Glomerular visceral epithelial cell (primary cell): ENCODE results near the gene KDM4F.

Source experiments
- DNase-seq: peaks from one replicate; pipeline ENCODE4 v3.0.0-alpha.2; 2016; ENCODE audit errors: extremely low spot score

The KDM4F gene

DNA sequence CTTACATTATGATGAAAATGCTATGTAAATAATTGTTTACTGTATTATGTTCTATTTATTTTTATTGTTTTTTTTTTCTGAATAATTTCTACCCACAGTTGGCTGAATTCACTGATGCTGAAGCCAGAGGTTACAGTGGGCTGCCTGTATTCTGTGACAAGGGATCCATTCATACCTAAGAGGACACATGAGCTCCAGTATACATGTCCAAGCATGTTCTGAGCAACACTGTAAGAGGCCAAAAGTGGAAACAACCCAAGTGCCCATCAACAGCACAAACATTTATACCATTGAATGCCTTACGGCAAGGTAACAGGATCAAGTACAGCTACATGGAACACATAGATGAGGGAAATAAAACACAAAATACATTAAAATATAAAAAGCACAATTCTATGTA is 16.1 kb downstream of the KDM4F start:
- DNase-seq, result no peak

DNA sequence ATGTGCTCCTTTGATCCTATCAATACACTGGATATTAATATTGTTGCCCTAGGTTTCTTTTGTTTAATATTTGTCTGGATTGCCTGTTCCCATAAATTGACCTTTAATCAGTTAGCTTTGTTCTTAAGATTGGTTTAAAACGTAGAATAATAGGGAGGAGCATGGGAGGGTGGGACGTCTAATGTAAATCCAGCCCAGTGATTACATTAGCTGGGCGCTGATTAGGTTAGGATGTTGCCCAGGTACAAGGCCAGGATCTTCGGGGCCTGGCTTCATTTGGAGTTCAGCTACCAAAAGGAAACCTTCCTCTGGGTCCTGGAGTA is 17.5 kb downstream of the KDM4F start, which contains the start of gene SRSF8:
Gene SRSF8 (plus strand): TSS at position 204 of the 323 bp plus-strand sequence. CDS start 308 bp downstream, outside the sequence.
- DNase-seq, result no peak

DNA sequence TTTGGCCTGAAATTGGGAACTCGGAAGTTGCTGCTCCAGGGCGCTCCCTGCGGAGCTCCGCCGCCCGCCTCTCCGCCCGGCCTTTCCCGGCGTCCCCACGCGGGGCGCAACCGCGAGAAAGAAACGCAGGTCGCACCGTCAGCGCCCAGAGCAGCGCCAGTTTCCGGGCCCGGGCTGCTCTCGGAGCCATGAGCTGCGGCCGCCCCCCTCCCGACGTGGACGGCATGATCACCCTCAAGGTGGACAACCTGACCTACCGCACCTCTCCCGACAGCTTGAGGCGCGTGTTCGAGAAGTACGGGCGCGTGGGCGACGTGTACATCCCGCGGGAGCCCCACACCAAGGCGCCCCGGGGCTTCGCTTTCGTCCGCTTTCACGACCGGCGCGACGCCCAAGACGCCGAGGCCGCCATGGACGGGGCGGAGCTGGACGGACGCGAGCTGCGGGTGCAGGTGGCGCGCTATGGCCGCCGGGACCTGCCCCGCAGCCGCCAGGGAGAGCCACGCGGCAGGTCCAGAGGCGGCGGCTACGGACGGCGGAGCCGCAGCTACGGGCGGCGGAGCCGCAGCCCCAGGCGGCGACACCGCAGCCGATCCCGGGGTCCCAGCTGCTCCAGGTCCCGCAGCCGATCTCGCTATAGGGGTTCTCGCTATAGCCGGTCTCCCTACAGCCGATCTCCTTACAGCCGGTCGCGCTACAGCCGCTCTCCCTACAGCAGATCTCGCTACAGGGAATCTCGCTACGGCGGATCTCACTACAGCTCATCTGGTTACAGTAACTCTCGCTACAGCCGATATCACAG is 18.0 kb downstream of the KDM4F start:
- DNase-seq, result peak; percentile 71

DNA sequence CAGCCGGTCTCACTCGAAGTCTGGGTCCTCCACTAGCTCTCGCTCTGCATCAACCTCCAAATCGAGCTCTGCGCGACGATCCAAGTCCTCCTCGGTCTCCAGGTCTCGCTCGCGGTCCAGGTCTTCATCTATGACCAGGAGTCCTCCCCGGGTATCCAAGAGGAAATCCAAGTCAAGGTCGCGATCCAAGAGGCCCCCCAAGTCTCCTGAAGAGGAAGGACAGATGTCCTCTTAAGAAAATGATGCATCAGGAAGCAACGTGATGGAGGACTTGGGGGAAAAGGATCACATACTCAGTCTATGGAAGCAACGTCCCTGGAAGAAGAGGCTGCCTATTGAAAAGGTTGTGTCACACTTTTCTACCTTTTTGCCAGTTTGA is 18.6 kb downstream of the KDM4F start:
- no peak for DNase-seq

DNA sequence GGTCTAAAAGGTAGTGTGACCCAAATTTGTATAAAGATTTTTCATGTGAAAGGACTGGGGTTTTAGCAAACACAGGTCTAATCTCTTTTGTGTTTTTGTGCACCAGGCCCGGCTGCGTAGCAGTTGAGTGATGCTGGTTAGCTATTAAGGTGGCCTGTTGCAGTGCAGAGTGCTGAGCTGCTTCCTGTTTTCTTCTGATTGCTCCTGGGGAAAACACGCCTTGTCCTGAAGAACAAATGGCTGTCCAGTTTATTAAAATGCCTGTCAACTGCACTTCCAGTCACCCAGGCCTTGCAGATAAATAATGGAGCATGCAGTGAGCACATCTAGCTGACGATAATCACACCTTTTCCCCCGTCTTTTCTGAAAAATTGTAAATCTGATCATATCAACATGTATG is 19.3 kb downstream of the KDM4F start:
- peak; percentile 89 for DNase-seq

DNA sequence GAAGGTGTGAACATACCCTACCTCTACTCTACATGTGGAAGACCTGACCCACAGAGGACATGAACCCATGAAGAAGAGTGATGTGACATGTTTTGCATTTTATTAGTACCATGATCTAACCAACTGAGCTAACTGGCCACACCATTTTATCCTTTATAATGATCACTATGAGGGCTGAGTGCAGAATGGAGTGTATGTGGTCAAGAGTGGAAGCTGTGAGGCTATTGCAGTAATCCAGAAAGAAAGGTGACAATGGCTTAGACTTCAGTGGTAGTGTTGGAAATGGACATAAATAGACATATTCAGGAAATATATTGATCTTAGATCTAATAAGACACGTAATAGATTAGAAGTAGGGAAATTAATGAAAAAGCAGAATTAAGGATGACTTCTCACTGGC is 21.2 kb downstream of the KDM4F start:
- DNase-seq, result no peak

DNA sequence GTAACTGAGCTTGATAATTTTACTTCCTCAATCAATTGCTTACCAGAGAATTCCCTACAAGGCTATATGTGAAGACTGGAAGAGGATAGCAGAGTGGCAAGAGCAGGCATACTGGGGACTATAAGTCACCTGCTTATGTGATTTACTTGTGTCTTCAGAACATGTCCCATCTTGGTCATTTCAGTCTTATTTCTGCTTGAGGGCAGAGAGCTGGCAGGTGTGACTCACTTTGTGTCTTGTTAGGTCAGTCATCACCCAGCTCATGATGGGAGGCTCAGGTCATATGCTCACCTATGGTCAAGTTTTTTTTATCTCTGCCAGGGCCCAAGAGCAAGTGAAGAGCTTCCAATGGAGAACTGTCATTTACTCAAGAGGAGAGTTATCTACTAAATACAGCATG is 23.7 kb downstream of the KDM4F start:
- no peak for DNase-seq

DNA sequence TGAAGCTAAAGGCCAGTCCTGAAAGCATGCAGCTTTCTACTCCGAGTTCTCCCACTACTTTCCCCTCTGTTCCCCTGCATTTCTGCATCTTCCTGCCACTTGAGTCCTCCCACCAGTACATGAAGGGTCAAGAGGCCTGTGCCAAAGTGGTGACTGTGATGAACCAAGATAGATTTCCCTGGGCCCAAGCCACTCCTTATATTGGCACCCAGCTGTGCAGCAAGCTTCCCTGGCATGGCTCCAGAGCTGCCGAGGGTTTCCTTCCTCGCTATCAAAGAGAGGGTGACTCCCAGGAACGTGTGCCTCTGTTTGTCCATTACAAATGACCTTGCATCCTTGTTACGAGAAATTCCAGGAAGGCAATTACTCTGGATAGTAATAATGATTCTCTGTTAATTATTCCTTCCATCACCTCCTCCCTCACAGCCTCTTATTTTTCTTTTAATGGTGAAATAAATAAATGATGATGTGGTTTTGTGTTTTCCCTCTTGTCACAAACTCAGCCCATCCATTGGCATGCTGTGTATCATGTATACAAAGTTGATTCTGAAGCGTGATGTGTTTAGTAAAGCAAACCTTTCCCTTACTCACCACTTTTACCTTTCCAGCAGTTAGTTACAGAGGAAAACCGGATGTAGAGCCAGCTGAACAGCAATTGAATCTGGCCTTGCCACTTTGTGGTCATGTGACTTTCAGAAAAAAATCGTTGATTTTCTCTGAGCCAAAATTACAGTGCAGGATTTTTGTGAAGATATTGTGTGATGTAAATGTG is 25.8 kb downstream of the KDM4F start:
- no peak for DNase-seq

DNA sequence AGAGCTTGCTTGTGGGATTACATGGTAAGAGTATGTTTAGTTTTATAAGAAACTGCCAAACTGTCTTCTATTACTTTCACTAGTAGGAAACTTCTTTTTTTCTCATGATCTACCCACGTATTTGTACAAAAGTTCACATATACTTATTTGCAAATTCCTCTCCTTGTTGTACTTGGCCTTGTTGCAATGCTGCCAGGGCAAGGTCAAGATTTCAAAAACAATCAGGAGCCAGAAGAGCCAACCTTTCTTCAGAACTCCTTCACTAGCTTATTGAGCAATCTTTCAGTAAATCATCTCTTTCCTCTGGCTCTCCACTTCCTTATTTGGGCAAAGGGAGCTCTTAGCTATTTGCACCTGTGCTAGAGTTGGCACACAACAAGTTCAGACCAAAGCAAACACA is 27.2 kb downstream of the KDM4F start:
- DNase-seq, result no peak

DNA sequence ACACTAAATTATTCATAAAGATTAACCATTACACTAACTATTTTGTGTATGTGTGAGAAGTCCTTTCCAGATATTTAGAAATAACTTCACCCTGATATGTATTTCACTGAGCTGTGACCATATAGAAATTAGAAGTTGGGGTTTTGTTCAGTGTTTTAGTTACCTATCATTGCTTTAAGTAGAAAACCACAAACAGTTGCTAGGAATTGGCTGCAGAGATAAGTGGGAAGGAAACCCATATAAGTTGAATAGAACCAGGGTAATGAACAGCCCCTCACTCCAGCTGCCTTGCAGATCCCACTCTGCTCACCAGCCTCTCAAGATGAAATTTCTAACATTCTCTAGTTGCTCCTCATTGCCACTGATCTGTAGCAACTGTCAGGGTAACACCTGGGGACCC is 27.8 kb downstream of the KDM4F start:
- DNase-seq, result no peak

DNA sequence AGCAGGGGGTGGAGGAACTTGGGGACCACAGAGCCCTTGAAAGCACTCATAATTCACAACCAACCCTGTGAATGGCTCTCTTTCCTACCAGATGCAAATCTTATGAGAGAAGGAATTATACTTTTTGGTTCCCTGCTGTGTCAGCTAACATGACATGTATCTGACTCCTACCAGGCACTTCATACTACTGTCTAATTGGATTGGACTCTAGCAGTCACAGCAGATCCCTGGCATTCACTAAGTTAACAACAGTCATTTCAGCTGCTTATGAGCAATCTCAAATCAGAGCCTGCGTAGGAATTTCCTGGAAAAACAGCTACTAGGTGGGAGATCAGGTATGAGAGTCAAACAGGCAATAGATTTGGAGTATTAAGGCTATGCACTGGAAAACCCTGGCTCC is 29.3 kb downstream of the KDM4F start:
- DNase-seq, result no peak

DNA sequence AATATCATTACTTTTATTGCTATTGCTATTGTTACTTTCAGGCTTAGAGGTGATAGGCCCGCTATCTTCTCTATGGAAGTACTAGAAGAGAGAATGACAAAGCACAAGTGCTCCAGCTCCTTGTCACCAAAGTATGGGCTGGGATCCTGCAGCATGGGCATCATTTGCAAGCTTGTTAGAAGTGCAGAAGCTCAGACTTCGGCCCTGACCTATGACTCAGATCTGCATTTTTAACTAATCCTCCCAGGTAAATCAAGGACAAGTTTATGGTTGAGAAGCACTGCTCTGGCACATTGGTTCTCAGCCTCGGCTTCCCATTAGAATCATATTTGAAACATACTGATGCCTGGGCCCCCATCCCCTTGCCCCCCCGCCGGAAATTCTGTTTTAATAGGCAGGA is 31.8 kb downstream of the KDM4F start:
- no peak for DNase-seq

DNA sequence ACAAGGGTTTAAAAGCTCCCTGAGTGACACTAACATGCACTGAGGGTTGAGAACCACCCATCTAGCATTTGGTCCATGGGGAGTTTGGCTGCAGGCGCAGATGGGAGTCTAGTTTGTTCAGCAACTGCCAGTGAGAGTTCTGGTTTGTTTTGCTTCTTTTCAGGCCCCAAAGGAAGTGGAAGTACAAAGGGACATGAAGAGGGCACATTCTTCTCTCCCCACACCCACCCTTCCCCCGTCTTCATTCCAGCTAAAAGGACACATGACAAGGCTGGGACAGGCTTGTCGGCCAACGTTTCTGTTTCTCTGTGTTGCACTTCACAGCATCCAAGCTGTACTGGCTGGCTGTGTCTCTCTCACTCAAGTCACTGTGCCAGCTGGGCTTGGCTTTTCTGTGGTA is 32.2 kb downstream of the KDM4F start:
- no peak for DNase-seq

DNA sequence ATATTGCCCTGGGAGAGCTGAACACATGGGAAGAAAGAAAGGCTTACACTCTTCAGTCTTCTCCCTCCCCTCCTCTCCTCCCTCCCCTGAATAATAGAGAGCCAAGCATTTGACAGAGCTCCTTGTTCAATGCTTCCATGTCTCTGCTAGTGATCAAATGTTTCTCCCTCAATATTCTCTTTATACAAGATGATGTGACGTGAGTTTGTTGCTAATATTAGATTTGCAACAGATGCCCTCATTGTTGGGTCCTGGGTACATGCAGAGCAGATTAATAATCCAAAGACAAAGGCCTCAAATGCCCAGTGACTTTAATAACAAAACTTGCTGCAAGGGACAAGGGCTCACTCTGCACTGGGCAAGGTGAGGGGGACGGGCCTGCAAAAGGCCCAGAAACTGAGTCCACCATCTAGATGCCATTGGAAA is 33.4 kb downstream of the KDM4F start:
- no peak for DNase-seq

DNA sequence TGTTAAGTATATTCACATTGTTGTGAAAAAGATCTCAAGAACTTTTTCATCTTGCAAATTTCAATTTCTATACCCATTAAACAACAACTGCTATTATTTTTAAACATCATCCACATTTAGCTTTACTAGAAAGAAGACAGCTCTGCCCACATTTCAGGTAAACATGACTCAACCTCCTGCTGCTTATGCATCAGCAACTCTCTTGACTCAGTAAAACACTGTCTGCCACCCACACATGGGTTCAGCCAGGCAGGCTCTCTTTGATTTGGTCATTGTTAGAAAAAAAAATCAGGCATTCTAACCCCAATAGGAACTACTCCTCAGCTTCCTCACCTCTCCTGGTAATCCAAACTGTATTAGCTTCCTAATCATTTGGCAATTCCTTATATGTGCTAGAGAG is 35.3 kb downstream of the KDM4F start:
- DNase-seq, result peak; percentile 26

DNA sequence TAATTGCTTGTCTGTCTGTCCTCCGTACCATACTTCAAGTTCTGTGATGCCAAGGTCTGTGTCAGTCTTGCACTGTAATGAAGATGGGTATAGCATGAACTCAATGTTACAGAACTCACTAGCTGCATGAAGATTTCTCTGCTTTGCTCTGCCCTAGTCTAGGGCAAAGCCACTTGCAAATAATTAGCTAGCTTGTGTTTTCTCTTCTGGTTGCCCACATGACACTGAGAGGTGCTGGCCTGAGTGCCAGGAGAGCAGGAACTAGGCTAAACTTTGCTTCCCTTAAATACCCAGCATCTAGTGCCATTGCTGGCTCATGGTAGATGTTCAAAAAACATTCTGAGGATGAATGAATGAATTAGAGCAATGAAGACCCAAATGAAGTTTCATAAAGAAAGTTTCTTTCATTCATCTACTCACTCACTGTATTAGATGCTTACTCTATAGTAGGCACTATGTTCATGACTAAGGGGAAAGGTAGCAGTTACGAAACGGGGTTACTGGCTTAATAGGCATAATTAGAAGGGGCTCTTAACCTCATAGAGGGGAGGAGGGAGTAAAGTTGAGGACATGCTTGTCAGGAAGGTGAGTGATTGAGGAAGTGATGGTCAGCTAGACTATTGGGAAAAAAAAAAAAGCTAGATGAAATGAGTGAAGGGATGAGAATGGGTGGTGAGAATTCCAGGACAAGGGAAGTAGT is 36.0 kb downstream of the KDM4F start:
- no peak for DNase-seq

DNA sequence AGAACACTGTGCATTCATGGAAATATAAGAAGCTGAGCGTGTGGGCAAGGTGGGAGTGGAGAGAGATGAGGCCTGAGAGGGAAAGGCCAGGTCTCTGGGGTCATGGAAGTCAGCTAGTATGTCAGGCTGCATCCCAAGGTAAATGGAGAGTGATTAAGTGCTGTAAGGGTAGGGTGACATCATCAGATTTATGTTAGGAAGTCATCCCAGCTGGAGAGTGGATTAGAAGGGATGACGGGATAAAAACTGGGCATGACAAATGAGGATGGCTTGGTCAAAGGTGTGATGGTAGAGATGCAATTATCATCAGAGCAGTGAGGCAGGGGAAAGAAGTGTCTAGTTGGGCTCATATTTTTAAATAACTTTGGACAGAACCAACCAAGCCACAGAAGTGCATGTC is 36.9 kb downstream of the KDM4F start:
- DNase-seq, result no peak

DNA sequence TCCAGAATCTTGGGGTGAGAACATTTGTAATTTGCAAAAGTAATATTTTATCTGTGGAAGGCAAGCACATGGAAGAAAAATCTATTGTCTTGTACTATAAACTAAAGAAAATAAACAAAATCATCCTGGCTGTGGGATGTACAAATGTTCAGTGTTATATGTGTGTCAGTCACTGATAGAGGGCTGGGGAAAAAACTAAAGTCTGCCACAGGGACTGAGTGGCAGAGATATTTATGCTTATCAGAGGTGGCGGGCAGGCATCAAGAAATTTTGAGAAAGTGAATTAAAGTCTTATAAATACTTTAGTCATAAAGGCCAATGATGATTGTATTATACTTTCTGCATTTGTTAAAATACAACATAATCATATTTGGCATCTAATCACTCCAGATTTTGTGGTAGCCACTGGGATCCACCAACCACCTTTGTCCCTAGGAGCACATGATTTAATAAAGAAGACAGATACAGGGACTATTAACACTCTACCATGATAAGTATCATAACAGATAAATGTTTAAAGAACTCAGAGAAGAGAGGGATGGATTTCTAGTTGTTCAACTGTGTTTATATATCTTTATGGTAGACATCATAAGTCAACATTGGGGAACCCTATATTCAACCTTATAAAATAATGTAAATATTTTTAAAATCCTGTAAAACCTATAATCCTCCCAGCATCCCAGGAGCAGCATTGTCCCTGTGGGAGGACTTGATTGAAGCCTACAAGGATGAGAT is 37.8 kb downstream of the KDM4F start:
- no peak for DNase-seq

DNA sequence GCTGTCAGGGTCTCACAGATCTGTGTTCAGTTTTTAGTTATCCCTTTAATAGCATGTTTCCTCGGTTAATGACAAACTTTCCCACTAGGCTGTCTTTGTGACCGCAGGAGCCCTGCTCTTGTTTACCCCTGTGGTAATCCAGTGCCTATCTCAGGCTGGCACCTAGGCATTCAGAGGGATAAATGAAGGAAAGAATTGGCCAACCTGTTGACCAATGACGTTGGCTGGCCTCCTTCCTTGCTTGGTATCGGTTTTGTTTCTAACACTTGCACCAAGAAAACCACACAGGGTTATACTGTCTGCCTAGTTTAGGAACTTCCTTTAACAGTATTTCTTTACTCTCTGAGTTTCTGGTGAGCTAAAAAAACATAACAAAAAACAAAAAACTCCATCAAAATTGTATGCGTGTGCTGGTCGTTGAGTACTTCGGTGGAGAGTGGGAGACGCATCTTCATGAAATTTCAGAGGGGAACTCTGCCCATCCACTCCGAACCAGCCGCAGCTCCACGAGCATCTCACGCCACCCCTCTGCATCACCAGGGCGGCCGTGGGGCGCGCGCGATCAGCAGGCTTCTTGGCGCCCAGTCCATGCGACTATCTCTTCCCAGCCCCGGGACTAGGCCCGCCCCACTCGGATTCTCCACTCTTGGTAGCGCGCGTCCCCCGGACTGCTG is 39.9 kb downstream of the KDM4F start:
- no peak for DNase-seq

DNA sequence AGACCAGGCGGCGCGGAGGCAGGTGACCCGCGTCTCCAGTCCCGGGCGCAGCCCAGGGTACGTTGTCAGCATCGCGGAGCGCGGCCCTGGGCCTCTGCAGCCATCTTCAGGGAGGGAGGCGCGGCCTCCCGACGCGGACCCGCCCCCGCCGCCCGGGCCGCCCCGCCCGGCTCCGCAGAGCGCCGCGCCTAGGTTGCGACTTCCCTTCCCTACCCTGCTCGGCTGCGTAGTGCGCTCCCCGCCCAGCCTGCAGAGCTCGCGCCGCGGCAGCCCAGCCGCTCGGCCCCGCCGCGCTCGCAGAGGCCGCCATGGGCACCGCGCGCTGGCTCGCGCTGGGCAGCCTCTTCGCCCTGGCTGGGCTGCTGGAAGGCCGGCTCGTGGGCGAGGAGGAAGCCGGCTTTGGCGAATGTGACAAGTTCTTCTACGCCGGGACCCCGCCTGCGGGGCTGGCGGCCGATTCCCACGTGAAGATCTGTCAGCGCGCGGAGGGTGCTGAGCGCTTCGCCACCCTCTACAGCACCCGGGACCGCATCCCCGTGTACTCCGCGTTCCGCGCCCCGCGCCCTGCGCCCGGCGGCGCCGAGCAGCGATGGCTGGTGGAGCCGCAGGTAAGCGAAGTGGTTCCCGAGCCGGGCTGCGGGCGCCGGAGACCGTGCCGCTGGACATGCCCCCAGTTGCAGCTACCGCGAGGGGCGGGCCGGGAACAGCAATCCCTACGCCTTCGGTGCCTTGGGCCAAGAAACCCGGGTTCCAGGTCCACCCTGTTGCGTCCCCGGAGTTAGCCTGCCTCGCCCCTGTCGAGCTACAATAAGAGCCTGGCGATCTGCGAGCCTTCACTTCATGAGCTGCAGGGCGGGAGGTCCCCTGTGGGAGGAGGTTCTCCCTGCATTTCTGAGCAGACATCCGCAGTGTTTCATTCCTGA is 40.7 kb downstream of the KDM4F start, which contains the start of gene ENDOD1:
Gene ENDOD1 (plus strand): TSS at position 227 of the 923 bp plus-strand sequence. CDS start 82 bp downstream, at position 309.
- DNase-seq, result peak; percentile 76
